ENCODE measurements around the gene WNT3A. TPM values are rescaled to one million over a fixed set of nuclear protein-coding genes. Genes with fewer than 3 reads are reported as not detected.

WNT3A gene
- polyA plus RNA-seq, 3 donors: not detected

- peak overlapping the region; percentile 96 to 100 (median 99) for H3K27ac Mint-ChIP-seq
- WGBS (ENCODE audit: insufficient coverage): 59% methylated on average over 15 of the region's 21 CpGs
- H3K9ac ChIP-seq (ENCODE audit: insufficient read depth, low read length, poor library complexity, severe bottlenecking): no peak overlapping the region
- peak overlapping the region; percentile 77 to 85 for H3K4me3 Mint-ChIP-seq
- peaks cover 46 to 53% of the 10 kb centered on the region in 2 donors for H3K36me3 Mint-ChIP-seq
- peaks cover 0 to 5% (median 1%) of the 10 kb centered on the region in 7 donors for H3K9me3 Mint-ChIP-seq
- H2AFZ ChIP-seq (ENCODE audit: insufficient read depth, low read depth, low read length, poor library complexity, severe bottlenecking): no peak overlapping the region
- H3K4me3 ChIP-seq (replicated peaks in 1 of 3; ENCODE audit: low read depth in 2 of 3, low read length in 3 of 3): peak overlapping the region in 1 of 3 experiments; percentile 64
- intact Hi-C loops (cut with micrococcal nuclease): loop anchor here (2.0 kb wide), 2 partner anchors 14 to 16 kb away; partner anchors contain the start of gene C1orf35 (in 1 of the 2)
- peaks cover 2 to 26% of the 10 kb centered on the region in 2 donors for H3K36me3 ChIP-seq (replicated peaks in 1 of 2; ENCODE audit: control insufficient read depth in 1 of 2, insufficient read depth in 2 of 2, low read length in 2 of 2)
- no peaks in the 10 kb centered on the region for H3K27me3 ChIP-seq (ENCODE audit: control insufficient read depth in 2 of 2, insufficient read depth in 2 of 2, low read length in 2 of 2)
- TF ChIP-seq CTCF (IDR thresholded peaks at IDR 0.05): no peak
- H3K79me2 ChIP-seq (ENCODE audit: insufficient read depth, low read length): peaks cover 100% of the 10 kb centered on the region
- H3K4me1 ChIP-seq (ENCODE audit: control insufficient read depth in 1 of 2, insufficient read depth in 2 of 2, low read length in 2 of 2): peaks cover 82 to 90% of the 10 kb centered on the region in 2 donors
- peak; percentile 85 to 93 (median 88) for DNase-seq
- H3K9me3 ChIP-seq (replicated peaks in 1 of 2; ENCODE audit: control insufficient read depth in 1 of 2, insufficient read depth in 1 of 2, low read length in 2 of 2): peaks cover 0 to 4% of the 10 kb centered on the region in 2 donors
- peak overlapping the region; percentile 94 to 95 for H3K27ac ChIP-seq (ENCODE audit: low read depth in 1 of 2, low read length in 2 of 2)
- peaks cover 87% of the 10 kb centered on the region for H3K4me1 Mint-ChIP-seq
- peak overlapping the region; percentile 71 for H3K4me2 ChIP-seq (replicated peaks; ENCODE audit: extremely low read depth, low read length, poor library complexity, severe bottlenecking)
- H4K20me1 ChIP-seq (ENCODE audit: insufficient read depth, low read length): peaks cover 100% of the 10 kb centered on the region
- H3K27me3 Mint-ChIP-seq (ENCODE audit: low read depth in 3 of 3): peaks cover 0 to 5% (median 1%) of the 10 kb centered on the region in 3 donors
These were observed 82.0 kb downstream of the WNT3A start for GRCh38 chr1:228088586-228089498.

- Histone ChIP-seq H3K4me2 (replicated peaks; ENCODE audit: extremely low read depth, low read length, poor library complexity, severe bottlenecking) (peak overlapping the region; percentile 71), H3K4me3 (replicated peaks in 1 of 3; ENCODE audit: low read depth in 2 of 3, low read length in 3 of 3) (peak overlapping the region in 1 of 3 experiments; percentile 64), H3K36me3 (replicated peaks in 1 of 2; ENCODE audit: control insufficient read depth in 1 of 2, insufficient read depth in 2 of 2, low read length in 2 of 2) (peaks cover 2 to 35% of the 10 kb centered on the region in 2 donors), H4K20me1 (ENCODE audit: insufficient read depth, low read length) (peaks cover 100% of the 10 kb centered on the region), H3K4me1 (ENCODE audit: control insufficient read depth in 1 of 2, insufficient read depth in 2 of 2, low read length in 2 of 2) (peaks cover 73 to 81% of the 10 kb centered on the region in 2 donors), H3K27me3 (ENCODE audit: control insufficient read depth in 2 of 2, insufficient read depth in 2 of 2, low read length in 2 of 2) (no peaks in the 10 kb centered on the region), H3K9me3 (replicated peaks in 1 of 2; ENCODE audit: control insufficient read depth in 1 of 2, insufficient read depth in 1 of 2, low read length in 2 of 2) (peaks cover 8 to 13% of the 10 kb centered on the region in 2 donors), H2AFZ (ENCODE audit: insufficient read depth, low read depth, low read length, poor library complexity, severe bottlenecking) (no peak overlapping the region), H3K9ac (ENCODE audit: insufficient read depth, low read length, poor library complexity, severe bottlenecking) (peak overlapping the region; percentile 53), H3K27ac (ENCODE audit: low read depth in 1 of 2, low read length in 2 of 2) (peak overlapping the region; percentile 94 to 95), H3K79me2 (ENCODE audit: insufficient read depth, low read length) (peaks cover 100% of the 10 kb centered on the region)
- peaks cover 1 to 13% (median 9%) of the 10 kb centered on the region in 7 donors for H3K9me3 Mint-ChIP-seq
- peaks cover 0 to 5% (median 1%) of the 10 kb centered on the region in 3 donors for H3K27me3 Mint-ChIP-seq (ENCODE audit: low read depth in 3 of 3)
- intact Hi-C loops (cut with micrococcal nuclease): loop anchor here (2.0 kb wide), 2 partner anchors 13 to 15 kb away; partner anchors contain the start of gene C1orf35 (in 1 of the 2)
- TF ChIP-seq CTCF (IDR thresholded peaks at IDR 0.05): no peak
- peak overlapping the region; percentile 41 to 85 for H3K4me3 Mint-ChIP-seq
- H3K36me3 Mint-ChIP-seq: peaks cover 43 to 58% of the 10 kb centered on the region in 2 donors
- H3K27ac Mint-ChIP-seq: peak overlapping the region; percentile 96 to 100 (median 99)
- peak; percentile 67 to 73 (median 70) for DNase-seq
- H3K4me1 Mint-ChIP-seq: peaks cover 79% of the 10 kb centered on the region
- 63% methylated on average over 10 of the region's 12 CpGs for WGBS (ENCODE audit: insufficient coverage)
These were observed 83.0 kb downstream of the WNT3A start for GRCh38 chr1:228089519-228090380.
